ENCODE data around the gene DDX10. TPM values are rescaled to one million over a fixed set of nuclear protein-coding genes. Genes with fewer than 3 reads are reported as not detected.

Gene DDX10
- polyA plus RNA-seq, 1 donor: 20.7 TPM

DNA sequence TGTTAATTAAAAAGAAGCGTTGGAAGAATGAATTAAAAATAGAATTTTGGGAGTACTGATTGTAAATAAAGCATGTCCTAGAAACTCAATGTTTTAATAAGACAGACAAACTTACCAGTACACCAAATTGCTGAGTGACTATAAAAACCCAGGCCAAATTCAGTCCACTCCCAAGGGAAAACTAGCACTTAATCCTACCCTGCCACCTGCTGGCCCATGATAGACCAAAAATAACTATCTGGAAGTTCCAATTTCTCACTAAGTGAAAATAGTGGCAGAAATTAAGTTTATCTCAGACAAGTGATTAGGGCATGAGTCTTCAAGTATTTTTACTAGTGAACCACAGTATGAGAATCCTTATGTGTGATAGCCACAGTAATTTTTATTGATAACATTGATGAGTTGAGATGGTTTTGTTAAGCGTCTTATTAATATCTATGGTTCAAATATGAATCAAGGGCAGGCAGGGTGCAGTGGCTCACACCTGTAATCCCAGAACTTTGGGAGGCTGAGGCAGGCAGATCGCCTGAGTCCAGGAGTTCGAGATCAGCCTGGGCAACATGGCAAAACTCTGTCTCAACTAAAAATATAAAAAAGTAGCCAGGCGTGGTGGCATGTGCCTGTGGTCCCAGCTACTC lies 9.8 kb upstream of the DDX10 start:
- DNase-seq (ENCODE audit: low read depth): no peak

GRCh38 chr11:108662700-108663099 lies 2.2 kb upstream of the DDX10 start:
- DNase-seq (ENCODE audit: low read depth): no peak

DNA sequence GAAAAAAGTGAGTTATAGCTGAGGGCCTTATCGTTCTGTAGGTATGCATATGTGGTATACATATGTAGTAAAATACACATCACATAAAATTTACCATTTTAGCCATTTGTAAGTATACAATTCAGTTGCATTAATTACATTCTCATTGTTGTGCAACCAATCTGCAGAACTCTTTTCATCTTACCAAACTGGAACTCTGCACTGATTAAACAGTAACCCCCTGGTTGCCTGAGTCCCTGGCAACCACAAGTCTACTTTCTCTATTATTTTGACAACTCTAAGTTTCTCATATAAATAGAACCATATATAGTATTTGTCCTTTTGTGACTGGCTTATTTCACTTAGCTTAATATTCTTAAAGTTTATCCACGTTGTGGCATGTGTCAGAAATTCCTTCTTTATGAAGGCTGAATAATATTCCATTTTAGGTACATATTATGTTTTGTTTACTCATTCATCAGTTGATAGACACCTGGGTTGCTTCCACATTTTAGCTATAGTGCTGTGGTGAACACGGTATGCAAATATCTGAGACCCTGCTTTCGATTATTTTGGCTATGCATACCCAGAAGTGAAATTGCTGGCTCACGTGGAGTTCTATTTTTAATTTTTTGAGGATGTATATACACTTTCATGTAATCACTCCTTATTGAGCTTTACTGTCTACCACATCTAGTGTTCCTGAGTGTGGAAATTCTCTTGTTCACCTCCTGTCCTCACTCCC lies 1.6 kb upstream of the DDX10 start:
- no peak for DNase-seq (ENCODE audit: low read depth)

DNA sequence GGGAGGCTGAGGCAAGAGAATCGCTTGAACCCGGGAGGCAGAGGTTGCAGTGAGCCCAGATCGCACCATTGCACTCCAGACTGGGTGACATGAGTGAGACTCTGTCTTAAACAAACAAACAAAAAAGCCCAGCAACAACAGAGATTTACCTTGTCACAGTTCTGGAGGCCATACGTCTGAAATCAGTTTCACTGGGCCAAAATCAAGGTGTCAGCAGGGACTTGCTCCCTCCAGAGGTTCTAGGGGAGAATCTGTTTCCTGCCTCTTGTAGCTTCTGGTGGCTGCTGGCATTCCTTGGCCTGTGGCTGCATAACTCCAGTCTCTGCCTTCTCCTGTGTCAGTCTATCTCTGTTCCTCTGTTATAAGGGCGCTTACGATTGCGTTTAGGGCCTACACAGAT lies 1.5 kb downstream of the DDX10 start:
- no peak for DNase-seq (ENCODE audit: low read depth)

DNA sequence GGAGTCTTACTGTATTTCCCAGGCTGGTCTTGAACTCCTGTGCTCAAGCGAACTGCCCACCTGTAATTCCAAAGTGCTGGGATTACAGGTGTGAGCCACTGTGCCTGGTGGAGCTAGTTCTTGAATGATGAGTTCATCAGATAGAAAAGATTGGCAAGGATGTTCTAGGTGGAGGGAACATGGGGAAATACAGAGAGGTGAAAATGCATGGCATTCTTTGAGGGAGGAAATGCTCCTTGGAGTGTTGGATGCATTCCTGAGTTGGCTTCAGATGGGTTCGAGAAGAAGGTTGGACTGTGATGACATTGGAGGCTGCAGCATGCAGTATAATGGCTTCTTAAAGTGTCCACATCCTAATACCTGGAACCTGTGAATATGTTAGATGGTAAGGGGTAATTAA lies 4.4 kb downstream of the DDX10 start:
- DNase-seq (ENCODE audit: low read depth): no peak

DNA sequence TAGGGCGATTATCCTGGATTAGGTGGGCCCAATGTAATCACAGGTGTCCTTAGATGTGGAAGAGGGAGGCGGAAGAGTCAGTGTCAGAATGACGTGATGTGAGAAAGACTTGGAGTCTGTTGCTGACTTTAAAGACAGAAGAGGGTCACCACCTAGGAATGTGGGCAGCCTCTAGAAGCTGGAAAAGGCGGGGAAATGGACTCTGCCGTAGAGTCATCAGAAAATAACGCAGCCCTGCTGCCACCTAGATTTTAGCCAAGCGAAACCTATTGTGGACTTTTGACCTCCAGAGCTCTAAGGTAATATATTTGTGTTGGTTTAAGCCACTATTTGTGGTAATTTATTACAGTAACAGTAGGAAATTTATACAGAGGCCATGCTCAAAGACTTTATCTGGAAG lies 4.8 kb downstream of the DDX10 start:
- no peak for DNase-seq (ENCODE audit: low read depth)

DNA sequence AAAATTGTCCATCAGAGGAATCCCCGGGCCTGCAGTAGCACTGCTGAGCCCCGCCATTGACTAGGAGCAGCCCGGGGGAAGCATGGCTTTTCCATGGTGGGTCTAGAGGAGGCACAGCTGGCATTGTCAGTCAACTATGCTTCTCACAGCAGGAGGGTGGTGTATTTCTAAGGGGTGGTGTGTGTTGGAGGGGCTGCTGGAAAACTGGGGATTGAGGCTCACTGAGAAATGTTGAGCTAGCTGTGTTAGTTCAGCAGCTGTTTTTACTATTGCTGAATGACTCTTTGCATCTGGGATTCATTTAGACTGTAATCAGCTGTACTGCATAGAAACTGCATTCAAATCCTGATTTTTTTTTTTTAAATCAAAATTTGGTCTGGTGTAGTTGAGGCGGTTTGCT lies 5.6 kb downstream of the DDX10 start:
- peak; percentile 19 for DNase-seq (ENCODE audit: low read depth)

GRCh38 chr11:108672113-108672512 lies 7.2 kb downstream of the DDX10 start:
- DNase-seq (ENCODE audit: low read depth): no peak

DNA sequence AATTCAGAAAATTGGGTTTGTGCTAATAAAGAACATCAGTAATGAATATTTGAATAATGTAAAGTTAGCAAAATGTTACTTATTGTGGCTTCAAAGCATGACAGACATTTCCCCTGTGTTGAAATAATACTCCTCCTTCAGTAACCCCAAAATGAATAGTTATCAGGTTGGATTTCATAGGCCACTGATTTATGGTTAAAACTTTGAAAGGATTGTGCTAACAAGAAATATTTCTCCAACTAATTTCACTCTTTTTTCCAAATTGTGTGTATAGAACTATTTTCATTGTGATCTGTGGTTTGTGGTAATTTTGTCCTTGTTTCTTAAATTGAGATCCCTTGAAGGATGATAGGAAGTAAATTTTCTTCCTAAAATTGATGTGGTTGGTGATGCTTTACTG lies 7.9 kb downstream of the DDX10 start:
- no peak for DNase-seq (ENCODE audit: low read depth)

GRCh38 chr11:108679045-108679444 lies 14.2 kb downstream of the DDX10 start:
- DNase-seq (ENCODE audit: low read depth): no peak

GRCh38 chr11:108680271-108680670 lies 15.4 kb downstream of the DDX10 start:
- no peak for DNase-seq (ENCODE audit: low read depth)

GRCh38 chr11:108685419-108686130 lies 20.7 kb downstream of the DDX10 start:
- no peak for DNase-seq (ENCODE audit: low read depth)

GRCh38 chr11:108693852-108694251 lies 29.0 kb downstream of the DDX10 start:
- no peak for DNase-seq (ENCODE audit: low read depth)

DNA sequence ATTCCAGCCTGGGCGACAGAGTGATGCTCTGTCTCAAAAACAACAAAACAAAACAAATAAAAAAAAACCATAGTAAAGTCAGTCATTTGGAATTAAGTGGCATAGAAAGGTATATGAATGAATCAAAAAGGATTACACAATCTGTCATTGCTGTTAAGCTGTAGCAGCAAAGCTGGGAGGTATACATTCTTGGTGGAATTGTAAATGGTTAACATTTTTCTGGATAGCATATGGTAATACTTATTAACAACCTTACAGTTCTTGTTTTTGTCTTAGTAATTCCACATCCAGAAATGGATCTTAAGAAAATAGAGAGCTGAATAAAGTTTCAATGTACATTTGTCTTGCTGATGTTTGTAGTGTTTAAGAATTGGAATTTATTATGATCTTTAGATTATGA lies 30.0 kb downstream of the DDX10 start:
- no peak for DNase-seq (ENCODE audit: low read depth)

- peak; percentile 58 for DNase-seq (ENCODE audit: low read depth)
These were observed 33.1 kb downstream of the DDX10 start for GRCh38 chr11:108697872-108698473.

GRCh38 chr11:108698844-108699642 lies 34.2 kb downstream of the DDX10 start:
- DNase-seq (ENCODE audit: low read depth): no peak

GRCh38 chr11:108703916-108704315 lies 39.0 kb downstream of the DDX10 start:
- DNase-seq (ENCODE audit: low read depth): no peak

- DNase-seq (ENCODE audit: low read depth): no peak
These were observed 40.2 kb downstream of the DDX10 start for GRCh38 chr11:108705061-108705460.

GRCh38 chr11:108708173-108708572 lies 43.3 kb downstream of the DDX10 start:
- DNase-seq (ENCODE audit: low read depth): no peak

- DNase-seq (ENCODE audit: low read depth): no peak
These were observed 44.9 kb downstream of the DDX10 start for GRCh38 chr11:108709741-108710140.

GRCh38 chr11:108713076-108713790 lies 48.4 kb downstream of the DDX10 start:
- DNase-seq (ENCODE audit: low read depth): no peak
